ENCODE measurements around the gene ROBO1.

ROBO1 gene

DNA sequence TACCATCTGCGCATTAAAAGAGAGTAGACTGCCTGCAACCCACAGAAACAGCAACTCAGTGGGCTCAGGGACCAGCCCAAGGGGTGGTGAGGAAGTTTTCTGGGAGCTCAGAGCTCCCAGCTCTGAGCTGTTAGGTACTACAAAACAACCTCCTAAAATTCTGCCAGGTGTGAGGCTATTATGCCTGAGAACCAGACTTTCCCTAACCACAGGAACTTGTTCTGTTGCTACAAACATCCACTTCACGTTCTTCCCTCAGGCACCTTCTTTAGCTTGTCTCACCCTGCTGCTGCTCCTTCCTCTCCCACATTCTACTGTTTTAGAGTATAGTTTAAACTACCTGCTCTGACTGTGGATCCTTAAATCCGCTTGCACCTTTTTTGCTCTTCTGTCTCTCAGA lies 399.4 kb downstream of the ROBO1 start:
- H3K9me3 Mint-ChIP-seq (ENCODE audit: low read depth): peaks cover 9% of the 10 kb centered on the region
- H3K4me1 Mint-ChIP-seq (ENCODE audit: low read depth): no peaks in the 10 kb centered on the region
- no peak overlapping the region for H3K4me3 Mint-ChIP-seq
- H3K27ac Mint-ChIP-seq: no peak overlapping the region
- no peaks in the 10 kb centered on the region for H3K36me3 Mint-ChIP-seq
- H3K27me3 Mint-ChIP-seq: no peaks in the 10 kb centered on the region

- Mint-ChIP-seq H3K4me1 (ENCODE audit: low read depth) (no peaks in the 10 kb centered on the region), H3K36me3 (no peaks in the 10 kb centered on the region), H3K9me3 (ENCODE audit: low read depth) (peaks cover 9% of the 10 kb centered on the region), H3K4me3 (no peak overlapping the region), H3K27ac (no peak overlapping the region), H3K27me3 (no peaks in the 10 kb centered on the region)
Measured at GRCh38 chr3:79367803-79368202, 400.0 kb downstream of the ROBO1 start.

DNA sequence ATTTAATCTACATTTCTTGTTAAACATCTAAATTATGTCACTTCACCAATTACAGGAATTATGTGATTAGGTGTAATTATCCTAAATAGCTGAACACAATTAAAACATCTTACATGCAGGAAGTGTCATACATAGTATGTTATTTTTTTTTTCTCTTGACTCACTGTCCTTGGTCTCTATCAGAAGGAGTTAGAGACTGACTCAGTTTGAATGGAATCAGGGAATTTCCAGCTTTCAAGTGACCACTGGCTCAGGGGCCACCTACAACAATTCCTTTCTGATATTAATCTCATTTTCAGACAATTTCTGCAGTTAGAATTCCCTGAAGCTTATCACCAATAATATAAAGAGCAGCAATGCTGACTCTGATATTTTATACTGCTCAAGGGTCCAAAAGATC lies 400.7 kb downstream of the ROBO1 start:
- Mint-ChIP-seq H3K36me3 (no peaks in the 10 kb centered on the region), H3K27ac (no peak overlapping the region), H3K9me3 (ENCODE audit: low read depth) (peaks cover 9% of the 10 kb centered on the region), H3K4me1 (ENCODE audit: low read depth) (no peaks in the 10 kb centered on the region), H3K4me3 (no peak overlapping the region), H3K27me3 (no peaks in the 10 kb centered on the region)

DNA sequence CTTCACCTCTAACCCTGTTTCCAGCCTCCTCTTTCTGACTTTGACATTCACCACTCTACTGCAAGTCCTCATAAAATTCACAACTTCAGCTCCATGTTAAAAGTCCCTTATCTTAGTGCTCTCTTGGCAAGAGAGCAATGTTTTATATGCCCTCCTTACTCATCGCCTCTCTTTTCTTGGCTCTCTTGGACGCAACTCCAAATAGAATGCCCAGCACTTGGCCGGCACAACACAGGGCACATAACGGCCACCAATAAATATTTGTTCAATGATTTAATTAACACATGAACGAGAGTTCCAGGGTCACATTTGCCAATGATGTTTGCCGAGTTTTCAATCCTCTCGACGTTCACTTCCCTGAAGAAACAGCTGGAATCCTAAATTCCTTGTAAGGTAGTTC lies 401.4 kb downstream of the ROBO1 start:
- no peaks in the 10 kb centered on the region for H3K36me3 Mint-ChIP-seq
- H3K27ac Mint-ChIP-seq: no peak overlapping the region
- H3K4me1 Mint-ChIP-seq (ENCODE audit: low read depth): no peaks in the 10 kb centered on the region
- peaks cover 9% of the 10 kb centered on the region for H3K9me3 Mint-ChIP-seq (ENCODE audit: low read depth)
- no peak overlapping the region for H3K4me3 Mint-ChIP-seq
- H3K27me3 Mint-ChIP-seq: no peaks in the 10 kb centered on the region

DNA sequence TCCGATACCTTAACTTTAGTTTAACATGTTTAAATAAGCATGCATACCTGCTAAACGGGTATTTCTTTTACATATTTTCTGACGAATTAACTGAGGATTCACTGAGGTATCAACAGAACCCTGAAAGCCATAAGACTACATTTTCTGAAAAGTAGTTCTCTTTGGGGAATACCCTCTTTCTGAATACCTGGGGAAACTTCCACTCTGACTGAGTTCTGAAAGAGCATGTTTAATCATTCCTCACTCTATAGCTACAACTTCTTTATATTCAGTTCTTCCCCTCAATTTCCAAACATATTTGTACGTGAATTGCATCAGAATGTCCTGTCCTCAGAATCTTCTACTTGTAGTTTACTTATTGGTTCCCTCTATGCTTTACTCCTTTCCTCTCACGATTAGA lies 403.0 kb downstream of the ROBO1 start:
- Mint-ChIP-seq H3K27me3 (no peaks in the 10 kb centered on the region), H3K4me3 (no peak overlapping the region), H3K9me3 (ENCODE audit: low read depth) (peaks cover 9% of the 10 kb centered on the region), H3K4me1 (ENCODE audit: low read depth) (no peaks in the 10 kb centered on the region), H3K27ac (no peak overlapping the region), H3K36me3 (no peaks in the 10 kb centered on the region)

DNA sequence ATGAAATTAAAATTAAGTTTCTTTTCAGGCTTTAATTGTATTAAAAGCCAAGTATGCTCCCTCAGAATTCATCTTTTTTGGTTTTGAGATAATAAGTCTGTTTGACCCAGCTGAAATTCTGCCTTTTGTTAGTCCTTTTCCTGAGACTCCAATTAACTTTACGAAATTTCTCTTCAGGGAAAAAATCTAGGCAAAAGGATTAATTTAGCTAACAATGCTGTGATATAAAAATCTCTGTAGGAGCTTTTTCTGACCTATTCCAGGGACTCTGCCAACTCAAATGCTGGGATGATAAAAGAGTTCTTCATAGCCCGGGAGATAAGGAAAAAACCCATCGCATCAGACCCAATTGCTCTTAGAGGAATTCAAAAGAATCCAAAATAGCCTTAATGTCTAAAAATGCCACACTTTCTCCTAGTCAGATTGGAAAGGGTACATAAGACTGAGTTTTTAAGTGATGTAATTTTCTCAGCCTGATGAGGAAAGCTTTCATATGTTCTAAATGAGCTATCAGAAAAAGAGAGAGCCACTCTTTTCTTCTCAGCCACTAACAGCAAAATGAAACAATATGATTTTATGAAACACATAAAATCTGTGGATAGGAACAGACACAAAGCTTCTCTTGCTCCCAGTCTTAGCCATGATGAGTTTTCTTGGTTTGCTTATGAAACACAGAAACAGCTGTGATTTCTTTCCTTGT lies 405.1 kb downstream of the ROBO1 start:
- Mint-ChIP-seq H3K4me3 (no peak overlapping the region), H3K27me3 (no peaks in the 10 kb centered on the region), H3K27ac (no peak overlapping the region), H3K9me3 (ENCODE audit: low read depth) (peaks cover 9% of the 10 kb centered on the region), H3K4me1 (ENCODE audit: low read depth) (no peaks in the 10 kb centered on the region), H3K36me3 (no peaks in the 10 kb centered on the region)

DNA sequence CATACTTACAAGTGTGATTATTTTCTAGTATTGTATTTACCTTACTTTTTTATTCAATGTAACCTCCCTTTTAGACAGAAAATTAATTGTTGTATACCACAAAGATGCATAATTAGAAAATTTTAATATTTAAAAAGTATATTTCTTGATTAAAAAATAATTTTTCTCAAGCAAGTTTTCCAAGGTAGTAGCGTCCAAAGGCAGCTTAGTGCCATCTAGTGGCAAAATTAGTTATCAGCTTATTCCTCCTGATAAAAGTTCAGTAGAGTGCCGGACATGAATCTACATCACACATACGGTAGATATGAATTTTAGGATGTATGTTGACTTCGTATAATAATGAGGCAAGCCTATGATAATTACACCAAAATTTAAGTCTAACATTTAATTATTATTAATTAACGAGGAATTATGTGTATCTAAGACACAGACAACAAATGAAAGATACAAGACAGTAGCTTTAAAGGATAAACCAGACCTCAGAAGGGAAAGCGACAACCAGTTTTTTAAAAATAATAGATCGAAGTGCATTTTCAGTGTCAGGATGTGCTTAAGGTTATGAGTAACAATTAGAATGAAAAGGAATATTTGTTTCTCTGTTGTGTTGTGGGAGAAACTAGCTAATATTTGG lies 405.9 kb downstream of the ROBO1 start:
- Mint-ChIP-seq H3K36me3 (no peaks in the 10 kb centered on the region), H3K27ac (no peak overlapping the region), H3K27me3 (no peaks in the 10 kb centered on the region), H3K9me3 (ENCODE audit: low read depth) (peaks cover 9% of the 10 kb centered on the region), H3K4me3 (no peak overlapping the region), H3K4me1 (ENCODE audit: low read depth) (no peaks in the 10 kb centered on the region)

GRCh38 chr3:79358327-79358726 lies 409.5 kb downstream of the ROBO1 start:
- peaks cover 7% of the 10 kb centered on the region for H3K9me3 Mint-ChIP-seq (ENCODE audit: low read depth)
- H3K4me1 Mint-ChIP-seq (ENCODE audit: low read depth): no peaks in the 10 kb centered on the region
- H3K4me3 Mint-ChIP-seq: no peak overlapping the region
- no peaks in the 10 kb centered on the region for H3K27me3 Mint-ChIP-seq
- H3K36me3 Mint-ChIP-seq: no peaks in the 10 kb centered on the region
- H3K27ac Mint-ChIP-seq: no peak overlapping the region

DNA sequence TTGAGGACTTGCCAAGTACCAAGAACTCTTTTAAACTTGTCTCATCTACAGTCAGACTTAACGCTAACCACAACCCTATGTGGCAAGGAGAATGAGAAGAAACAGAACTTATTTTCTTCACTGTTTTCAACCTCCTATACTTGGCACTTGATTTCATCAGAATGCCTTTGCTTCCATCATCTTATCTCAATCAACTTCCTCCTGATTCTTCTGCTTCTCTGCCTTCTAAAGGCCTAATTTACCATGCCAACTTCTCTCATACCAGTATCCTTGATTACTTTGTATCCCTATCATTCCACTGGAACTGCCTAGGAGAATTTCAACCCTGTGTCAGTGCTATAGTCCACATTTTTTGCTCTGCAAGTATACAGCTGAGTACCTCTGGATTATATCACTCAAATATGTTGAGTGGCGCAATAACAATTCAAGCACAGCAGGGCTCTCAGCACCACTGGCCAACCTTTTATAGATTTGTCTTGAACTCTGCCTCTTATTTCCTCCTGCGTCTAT lies 413.6 kb downstream of the ROBO1 start:
- Mint-ChIP-seq H3K4me1 (ENCODE audit: low read depth) (no peaks in the 10 kb centered on the region), H3K27me3 (no peaks in the 10 kb centered on the region), H3K36me3 (no peaks in the 10 kb centered on the region), H3K27ac (no peak overlapping the region), H3K4me3 (no peak overlapping the region), H3K9me3 (ENCODE audit: low read depth) (peaks cover 7% of the 10 kb centered on the region)

GRCh38 chr3:79351699-79352098 lies 416.1 kb downstream of the ROBO1 start:
- no peak overlapping the region for H3K27ac Mint-ChIP-seq
- H3K4me1 Mint-ChIP-seq (ENCODE audit: low read depth): no peaks in the 10 kb centered on the region
- peaks cover 11% of the 10 kb centered on the region for H3K9me3 Mint-ChIP-seq (ENCODE audit: low read depth)
- no peaks in the 10 kb centered on the region for H3K36me3 Mint-ChIP-seq
- no peaks in the 10 kb centered on the region for H3K27me3 Mint-ChIP-seq
- H3K4me3 Mint-ChIP-seq: no peak overlapping the region

DNA sequence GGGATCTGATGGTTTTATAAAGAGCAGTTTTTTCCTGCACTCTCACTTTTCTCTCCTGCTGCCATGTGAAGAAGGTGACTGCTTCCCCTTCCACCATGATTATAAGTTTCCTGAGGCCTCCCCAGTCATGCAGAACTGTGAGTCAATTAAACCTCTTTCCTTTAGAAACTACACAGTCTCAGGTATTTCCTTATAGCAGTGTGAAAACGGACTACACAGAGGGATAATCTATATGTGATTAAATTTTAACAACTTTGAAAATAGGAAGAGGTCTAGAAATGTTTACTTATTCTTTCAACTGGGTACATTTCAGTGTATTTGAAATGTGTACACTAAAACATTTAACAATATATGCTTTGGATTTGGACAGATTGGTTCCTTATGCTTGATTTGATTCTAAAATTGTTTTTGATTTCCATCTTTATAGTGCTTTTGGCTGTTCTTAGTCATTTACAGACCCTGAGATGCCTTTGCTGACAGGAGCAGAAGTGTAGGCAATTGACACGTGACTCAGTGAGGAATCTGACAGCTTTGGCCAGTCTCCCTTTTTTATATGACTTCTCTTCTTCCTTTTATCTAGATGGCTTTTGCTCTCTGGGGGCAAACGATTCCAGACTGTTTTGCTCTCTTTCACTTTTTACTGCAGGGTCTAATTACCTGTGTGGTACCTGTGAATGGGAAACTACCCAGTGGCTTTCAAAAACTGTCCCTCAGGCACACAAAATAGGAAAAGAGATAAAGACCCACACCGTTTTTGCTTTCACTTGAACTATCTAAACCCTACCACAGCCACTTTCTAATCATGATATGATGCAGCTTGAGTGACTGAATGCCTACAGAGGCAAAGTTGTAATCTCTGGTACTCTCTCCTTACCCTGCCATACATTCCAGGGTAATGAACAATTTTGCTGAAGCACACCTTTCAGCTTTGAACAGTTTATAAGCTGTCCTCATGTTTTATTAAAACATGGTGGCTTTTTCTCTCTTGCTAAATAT lies 422.6 kb downstream of the ROBO1 start:
- Mint-ChIP-seq H3K4me3 (no peak overlapping the region), H3K9me3 (ENCODE audit: low read depth) (peaks cover 22% of the 10 kb centered on the region), H3K27ac (no peak overlapping the region), H3K4me1 (ENCODE audit: low read depth) (no peaks in the 10 kb centered on the region), H3K27me3 (no peaks in the 10 kb centered on the region), H3K36me3 (no peaks in the 10 kb centered on the region)

GRCh38 chr3:79341961-79342360 lies 425.8 kb downstream of the ROBO1 start:
- Mint-ChIP-seq H3K27ac (no peak overlapping the region), H3K27me3 (no peaks in the 10 kb centered on the region), H3K9me3 (ENCODE audit: low read depth) (peaks cover 18% of the 10 kb centered on the region), H3K4me1 (ENCODE audit: low read depth) (no peaks in the 10 kb centered on the region), H3K36me3 (no peaks in the 10 kb centered on the region), H3K4me3 (no peak overlapping the region)

GRCh38 chr3:79339846-79340245 lies 428.0 kb downstream of the ROBO1 start:
- peaks cover 10% of the 10 kb centered on the region for H3K9me3 Mint-ChIP-seq (ENCODE audit: low read depth)

GRCh38 chr3:79337798-79338197 lies 430.0 kb downstream of the ROBO1 start:
- Mint-ChIP-seq H3K9me3 (ENCODE audit: low read depth) (peaks cover 6% of the 10 kb centered on the region), H3K27ac (no peak overlapping the region), H3K36me3 (no peaks in the 10 kb centered on the region), H3K27me3 (no peaks in the 10 kb centered on the region), H3K4me1 (ENCODE audit: low read depth) (no peaks in the 10 kb centered on the region), H3K4me3 (no peak overlapping the region)

More at GRCh38 chr3:79339846-79340245, 428.0 kb downstream of the ROBO1 start:
- no peaks in the 10 kb centered on the region for H3K27me3 Mint-ChIP-seq
- no peak overlapping the region for H3K27ac Mint-ChIP-seq
- no peaks in the 10 kb centered on the region for H3K4me1 Mint-ChIP-seq (ENCODE audit: low read depth)
- no peaks in the 10 kb centered on the region for H3K36me3 Mint-ChIP-seq
- no peak overlapping the region for H3K4me3 Mint-ChIP-seq

- Mint-ChIP-seq H3K36me3 (no peaks in the 10 kb centered on the region), H3K4me1 (ENCODE audit: low read depth) (no peaks in the 10 kb centered on the region), H3K27me3 (no peaks in the 10 kb centered on the region), H3K9me3 (ENCODE audit: low read depth) (peaks cover 6% of the 10 kb centered on the region), H3K4me3 (no peak overlapping the region), H3K27ac (no peak overlapping the region)
Measured at GRCh38 chr3:79329154-79329553, 438.6 kb downstream of the ROBO1 start.
